NB4 (cell line): ENCODE data around the gene LRRC3B.

Experiments used
- MAX ChIP-seq: IDR thresholded peaks from 2 replicates; pipeline ENCODE4 v1.6.1; 2011; ENCODE audit warnings: low read depth, low read length
- POLR2A ChIP-seq: IDR thresholded peaks from 2 replicates; pipeline ENCODE4 v1.6.1; 2011; ENCODE audit warnings: mild to moderate bottlenecking; ENCODE audit not compliant: insufficient read length; ENCODE audit errors: extremely low read depth

GRCh38 chr3:26648461-26648860, 25.9 kb downstream of the LRRC3B start:
- TF ChIP-seq MAX (no peak), POLR2A (no peak)
